Measurements from ENCODE around the gene PDHB.

Gene PDHB

DNA sequence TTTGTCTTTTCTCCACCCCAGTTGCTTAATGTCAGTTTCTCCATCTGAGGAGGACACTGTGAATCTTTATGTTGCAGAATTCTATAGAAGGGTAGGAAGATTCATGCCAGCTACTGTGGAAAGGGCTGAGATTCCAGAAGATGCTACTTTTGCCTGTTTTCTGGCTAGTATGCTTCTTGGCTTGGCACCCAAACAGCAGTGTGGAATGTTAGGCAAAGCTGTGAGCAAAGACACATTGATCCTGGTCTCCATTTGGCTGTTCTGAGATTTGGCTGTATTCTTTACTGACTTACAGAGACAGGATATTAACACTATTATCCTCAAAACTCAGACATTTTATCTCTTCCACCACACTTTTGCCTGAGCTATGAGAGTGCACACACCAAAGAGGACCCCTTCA is 39.3 kb downstream of the PDHB start:
- DNase-seq: no peak

GRCh38 chr3:58392181-58392580 is 41.5 kb downstream of the PDHB start:
- no peak for DNase-seq

DNA sequence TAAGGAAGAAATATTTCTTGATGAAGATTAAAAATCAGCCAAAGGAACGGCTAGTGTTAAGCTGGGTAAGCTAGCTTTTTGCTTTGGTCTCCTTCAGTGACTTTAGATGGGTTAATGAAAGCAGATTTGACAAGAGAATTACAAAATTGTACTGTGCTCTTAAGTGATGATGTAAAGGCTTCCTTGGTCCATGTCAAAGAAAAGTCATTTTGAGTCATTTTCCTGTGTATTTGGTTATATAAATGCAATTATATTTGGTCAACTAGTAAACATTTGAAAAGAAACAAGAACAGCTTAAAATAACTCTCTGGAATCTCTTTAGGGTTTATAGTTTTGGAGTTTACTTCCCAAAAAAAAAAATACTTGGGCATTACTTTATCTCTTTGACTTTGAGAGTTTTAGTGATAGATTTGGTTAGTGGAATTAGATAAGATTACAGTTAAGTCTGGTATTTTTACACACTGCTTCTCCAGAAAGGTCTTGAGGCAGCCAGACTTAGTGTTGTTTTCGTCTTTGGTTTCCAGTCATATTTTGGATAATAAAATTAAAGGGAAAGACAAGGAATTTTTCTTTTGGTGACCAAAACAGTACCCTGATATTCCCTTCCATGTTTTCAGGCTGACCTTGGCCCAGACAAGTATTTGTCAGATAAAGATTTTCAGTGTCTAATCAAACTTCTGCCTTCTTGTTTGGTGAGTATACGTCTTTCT is 42.3 kb downstream of the PDHB start:
- no peak for DNase-seq

- no peak for DNase-seq
These were observed 45.0 kb downstream of the PDHB start for GRCh38 chr3:58388550-58389091.

DNA sequence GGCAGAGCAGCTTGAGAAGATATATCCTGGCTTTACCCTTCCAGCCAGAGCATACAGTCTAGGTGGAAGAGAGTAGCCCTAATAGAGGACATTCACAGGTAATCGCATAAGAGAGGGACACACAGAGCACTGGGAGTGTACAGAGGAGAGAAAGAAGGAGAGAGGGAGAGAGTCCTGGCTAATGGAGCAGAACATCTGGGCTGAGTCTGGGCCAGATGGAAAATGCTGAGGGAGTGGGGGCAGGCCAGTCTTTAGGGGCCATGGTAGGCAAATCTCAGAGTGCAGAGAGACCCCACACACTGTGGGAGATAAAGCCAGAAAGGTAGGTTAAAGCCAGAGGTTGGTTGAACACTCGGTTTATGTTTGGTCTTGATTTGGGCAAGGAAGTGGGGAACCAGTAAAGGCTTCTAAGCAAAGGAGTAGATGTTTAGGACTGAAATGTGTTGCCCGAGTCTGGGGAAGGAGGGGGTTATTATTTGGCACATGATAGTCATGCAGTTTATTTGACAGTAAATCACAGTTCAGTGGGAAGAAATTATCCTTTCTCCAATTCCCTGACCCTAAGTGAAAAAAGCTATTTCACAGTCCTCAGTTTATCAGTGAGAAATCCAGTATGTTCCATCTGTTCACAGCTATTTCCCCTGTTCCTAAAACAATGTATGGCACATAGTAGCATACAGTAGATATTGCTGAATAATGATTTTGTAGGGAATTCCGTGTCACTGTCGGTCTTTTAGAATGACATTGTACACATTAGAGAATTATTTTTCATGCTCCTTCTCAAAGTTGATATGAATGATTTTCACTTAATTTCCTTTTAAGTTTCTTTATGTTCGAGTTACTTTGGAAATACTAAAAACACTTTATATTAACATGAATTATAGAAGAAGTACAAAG is 45.7 kb downstream of the PDHB start:
- DNase-seq: no peak

GRCh38 chr3:58386626-58387365 is 46.8 kb downstream of the PDHB start:
- DNase-seq: no peak

DNA sequence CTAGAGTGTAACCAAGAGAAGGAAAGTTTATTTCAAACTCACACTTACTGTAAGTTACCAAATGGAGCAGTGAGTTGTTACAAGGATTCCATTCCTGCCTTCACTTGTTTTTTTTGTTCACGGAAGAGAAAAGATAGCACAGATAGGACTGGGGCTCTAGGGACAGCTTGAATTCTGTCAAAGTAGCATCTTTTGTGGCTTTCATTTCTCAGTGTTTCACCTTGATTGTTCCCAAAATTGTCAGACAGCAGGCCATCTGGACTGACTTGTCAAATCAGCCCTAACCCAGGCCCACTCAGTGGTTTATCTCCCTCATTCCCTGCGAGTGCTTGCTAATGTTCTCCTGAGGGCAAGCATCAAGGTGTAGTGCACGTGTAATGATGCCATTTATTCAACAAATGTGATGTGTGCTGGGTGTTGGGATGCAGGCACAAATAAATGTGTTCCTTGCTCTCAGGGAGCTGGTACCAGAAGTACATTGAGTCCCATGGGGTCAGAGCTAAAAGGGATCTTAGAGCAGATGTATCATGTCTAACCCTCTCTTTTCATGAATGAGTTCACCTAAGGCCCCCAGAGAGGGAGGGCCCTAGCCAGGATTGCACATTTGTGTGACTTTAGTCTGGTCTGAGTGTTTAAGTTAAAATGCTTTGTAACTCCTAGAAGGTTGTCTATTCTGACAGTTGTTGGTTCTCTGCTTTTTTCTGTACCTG is 49.1 kb downstream of the PDHB start:
- no peak for DNase-seq

DNA sequence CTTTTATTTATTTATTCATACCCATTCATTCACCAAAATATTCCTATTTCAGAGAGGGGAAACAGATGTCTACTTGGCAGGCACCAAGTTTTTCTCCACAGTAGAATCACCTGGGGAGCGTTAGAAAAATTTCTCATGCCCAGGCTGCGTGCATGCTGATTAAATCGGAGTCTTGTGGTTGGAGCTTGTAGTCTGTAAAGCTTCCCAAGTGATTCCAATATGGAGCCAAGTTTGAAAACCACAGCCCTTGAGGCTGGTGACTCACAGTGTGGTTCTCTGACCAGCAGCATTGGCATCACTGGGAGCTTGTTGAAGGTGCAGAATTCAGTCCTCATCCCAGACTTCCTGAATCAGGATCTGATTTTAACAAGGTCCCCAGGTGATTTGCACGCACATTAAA is 49.7 kb downstream of the PDHB start:
- no peak for DNase-seq

DNA sequence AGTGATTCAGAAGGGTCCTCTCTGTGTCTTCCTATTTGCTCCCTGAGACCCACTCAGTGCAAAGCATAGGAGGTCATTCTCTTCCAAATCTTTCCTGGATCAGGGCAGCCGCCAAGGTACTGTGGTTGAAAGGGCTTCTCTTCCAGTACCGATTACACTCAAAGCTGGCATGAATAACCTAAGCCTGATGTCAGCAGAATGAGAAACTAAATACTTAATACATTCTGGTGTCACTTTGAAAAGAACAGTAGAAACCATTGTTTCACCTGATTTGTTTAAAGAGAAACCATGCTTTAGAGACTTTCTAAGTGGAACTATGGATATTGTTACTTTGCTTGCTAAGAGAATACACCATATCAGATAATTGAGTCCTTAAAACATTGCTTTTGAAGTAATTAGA is 50.2 kb downstream of the PDHB start:
- DNase-seq: no peak

DNA sequence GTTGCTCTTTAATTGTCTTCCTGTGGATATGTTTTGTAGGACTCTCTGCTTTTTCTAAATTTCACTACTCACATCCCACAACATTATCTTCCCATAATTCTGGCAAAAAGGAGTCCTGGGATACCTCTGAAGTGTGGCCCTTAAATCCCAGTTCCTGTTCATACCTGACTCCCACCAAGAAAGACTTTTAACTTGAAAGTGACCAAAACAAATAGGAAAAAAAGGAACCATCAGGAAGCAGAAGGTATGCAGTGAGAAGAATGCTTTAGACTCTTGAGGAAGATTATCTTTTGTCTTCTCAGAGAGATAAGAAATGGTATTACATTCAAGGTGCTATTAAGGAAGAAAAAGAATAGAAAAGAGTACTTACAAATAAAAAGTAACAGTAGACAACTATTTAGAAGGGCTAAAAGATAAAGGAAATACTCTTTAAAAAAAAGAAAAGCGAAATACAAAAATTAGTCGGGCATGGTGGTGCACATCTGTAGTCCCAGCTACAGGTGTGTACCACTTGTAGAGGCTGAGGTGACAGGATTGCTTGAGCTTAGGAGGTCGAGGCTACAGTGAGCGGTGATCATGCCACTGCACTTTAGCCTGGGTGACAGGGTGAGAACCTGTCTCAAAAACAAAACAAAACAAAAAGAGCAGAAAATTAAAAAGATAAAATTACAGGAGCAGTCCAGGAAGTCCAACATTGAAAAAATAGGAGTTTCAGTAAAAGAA is 54.1 kb downstream of the PDHB start:
- DNase-seq: no peak

GRCh38 chr3:58377750-58378149 is 55.9 kb downstream of the PDHB start:
- DNase-seq: no peak
